DMS114 treated with DMSO at 0.1 percent for 48 hours (cell line): Measurements from ENCODE around the gene CACNA2D3.

Source experiments
- DNase-seq: peaks from one replicate; lab custom pipeline; 2025; ENCODE audit not compliant: unreplicated experiment; lab: John Stamatoyannopoulos, UW

CACNA2D3 gene

GRCh38 chr3:54213907-54214306, 91.6 kb downstream of the CACNA2D3 start:
- no peak for DNase-seq

GRCh38 chr3:54214845-54215244, 92.5 kb downstream of the CACNA2D3 start:
- DNase-seq = no peak

- no peak for DNase-seq
Measured at GRCh38 chr3:54215521-54215920, 93.2 kb downstream of the CACNA2D3 start.

- DNase-seq = no peak
Measured at GRCh38 chr3:54217828-54218227, 95.5 kb downstream of the CACNA2D3 start.

DNA sequence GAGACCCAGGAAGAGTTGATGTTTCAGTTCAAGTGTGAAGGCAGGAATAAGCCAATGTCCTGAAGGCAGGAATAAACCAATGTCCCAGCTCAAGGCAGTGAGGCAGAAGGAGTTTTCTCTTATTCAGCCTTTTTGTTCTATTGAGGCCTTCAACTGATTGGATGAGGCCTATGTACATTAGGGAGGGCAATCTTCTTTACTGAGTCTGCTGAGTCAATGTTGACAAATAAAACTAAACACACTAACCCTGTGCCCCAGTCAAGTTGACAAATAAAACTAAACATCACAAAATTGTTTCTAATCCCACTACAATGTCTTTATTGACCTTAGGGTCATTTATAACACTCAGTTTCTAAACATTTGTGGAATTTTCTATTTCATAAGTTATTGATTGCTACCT, 100.0 kb downstream of the CACNA2D3 start:
- DNase-seq = no peak

DNA sequence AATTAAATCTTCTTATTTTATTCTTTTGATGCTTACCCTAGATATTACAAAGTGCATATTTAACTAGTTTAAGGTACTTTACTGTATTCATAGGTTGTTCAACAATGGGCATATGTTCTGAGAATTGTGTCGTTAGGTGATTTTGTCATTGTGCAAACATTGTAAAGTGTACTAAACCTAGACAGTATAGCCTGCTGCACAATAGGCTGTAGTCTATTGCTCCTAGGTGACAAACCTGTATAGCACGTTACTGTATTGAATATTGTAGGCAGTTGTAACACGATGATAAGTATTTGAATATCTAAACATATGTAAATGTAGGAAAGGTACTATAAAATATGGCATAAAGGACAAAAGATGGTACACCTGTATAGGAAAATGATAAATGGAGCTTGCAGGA, 100.7 kb downstream of the CACNA2D3 start:
- DNase-seq = no peak

- no peak for DNase-seq
Measured at GRCh38 chr3:54225841-54226528, 103.6 kb downstream of the CACNA2D3 start.

- no peak for DNase-seq
Measured at GRCh38 chr3:54228806-54229205, 106.5 kb downstream of the CACNA2D3 start.

DNA sequence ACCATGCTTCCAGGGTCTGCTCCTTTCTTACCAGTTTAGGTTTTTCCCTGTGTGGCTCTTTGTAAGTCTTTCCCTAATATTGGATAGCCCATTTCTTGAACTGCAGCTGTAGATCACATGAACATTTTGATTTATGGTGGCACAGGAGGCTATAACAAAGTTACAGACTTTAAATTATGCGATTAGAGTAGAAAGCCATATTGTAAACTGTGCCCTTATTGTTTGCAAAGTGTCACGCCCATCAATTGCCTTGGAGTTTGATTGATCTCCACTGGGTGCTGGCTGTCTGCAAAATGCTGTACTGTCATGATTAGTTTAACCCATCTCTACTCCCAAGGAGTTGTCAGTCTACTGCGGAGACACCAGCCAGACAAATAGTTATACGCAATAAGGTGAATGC, 110.3 kb downstream of the CACNA2D3 start:
- no peak for DNase-seq

DNA sequence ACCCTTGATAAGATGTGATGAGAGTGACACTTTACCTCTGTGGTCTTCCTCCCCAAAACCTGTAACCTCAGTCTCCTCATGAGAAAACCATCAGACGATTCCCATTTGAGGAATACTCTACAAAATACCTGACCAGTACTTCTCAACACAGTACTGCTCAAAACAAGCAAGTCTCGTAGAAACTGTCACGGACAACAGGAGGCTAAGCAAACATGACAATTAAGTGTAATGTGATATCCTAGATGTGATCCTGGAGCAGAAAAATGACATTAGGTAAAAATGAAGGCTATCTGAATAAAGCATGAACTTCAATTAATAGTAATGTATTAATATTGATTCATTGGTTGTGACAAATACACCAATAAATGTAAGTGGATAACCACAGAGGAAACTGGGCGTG, 113.6 kb downstream of the CACNA2D3 start:
- no peak for DNase-seq

DNA sequence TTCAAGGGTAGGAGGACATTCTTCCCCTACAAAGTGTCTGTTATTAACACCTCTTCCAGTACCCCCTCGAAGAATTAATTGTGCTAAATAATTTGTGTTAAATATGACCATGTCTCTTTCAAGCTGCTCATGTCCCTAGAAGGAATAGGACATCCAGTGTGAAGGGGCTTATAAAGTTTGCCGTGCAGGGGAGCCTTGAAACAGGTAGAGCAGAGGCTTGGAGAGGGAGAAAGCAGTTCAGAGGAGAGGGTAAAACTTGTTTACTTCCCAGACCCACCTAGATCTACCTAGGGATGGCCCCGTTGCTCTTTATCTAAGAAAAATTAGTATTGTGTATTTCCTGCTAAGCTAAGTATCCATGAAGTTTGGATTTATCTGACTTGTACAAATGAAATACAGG, 114.8 kb downstream of the CACNA2D3 start:
- DNase-seq = no peak

DNA sequence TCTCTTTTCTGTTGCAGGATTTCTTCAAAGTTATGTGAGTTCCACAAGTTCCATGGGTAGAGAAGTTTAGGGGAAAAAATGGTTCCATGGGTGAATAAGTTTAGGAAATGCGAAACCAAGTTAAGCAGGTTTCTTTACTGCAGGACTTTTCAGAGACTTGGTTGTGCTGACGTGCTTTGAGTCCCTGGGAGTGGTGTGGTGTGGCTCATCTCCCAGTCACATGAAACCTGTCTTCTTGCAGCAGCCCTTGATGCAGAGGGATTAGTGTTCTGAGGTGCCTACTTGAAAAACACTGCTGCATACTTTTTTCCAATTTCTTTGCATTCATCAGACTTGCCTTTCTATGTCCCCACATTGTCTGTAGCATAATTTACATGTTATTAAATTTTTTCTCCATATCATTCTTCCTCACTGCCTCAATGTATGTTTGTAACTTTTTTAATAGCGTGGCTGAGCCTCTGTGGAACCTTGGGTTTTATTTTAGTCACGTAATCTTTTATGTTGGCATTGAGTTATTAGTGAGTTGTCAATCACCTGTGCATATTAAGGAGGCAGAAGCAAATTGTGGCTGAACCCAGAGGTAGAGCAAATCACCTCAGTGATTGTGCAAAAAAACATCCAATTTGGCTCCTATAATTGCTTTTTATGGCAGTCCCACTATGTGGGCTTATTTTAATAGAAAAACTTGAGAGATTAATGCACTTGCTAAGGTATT, 115.6 kb downstream of the CACNA2D3 start:
- no peak for DNase-seq

DNA sequence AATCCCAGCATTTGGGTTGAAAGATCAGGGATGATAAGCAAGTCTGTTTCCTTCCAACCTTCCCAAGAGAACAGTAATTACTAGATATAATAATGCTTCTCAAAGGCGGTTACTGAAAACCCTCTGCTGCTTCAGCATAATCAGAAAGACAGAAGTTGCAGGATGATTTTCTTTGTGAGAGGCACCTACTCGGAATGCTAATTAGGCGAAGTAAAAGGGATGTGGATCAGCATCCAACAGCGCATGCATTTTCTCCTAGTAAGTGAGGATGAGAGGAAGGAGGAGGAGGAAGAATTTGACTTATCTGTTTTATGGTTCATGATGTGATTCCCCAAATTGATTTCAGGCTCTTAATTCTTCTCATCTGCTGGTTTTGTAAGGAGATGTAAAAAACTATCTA, 118.0 kb downstream of the CACNA2D3 start:
- DNase-seq = no peak

DNA sequence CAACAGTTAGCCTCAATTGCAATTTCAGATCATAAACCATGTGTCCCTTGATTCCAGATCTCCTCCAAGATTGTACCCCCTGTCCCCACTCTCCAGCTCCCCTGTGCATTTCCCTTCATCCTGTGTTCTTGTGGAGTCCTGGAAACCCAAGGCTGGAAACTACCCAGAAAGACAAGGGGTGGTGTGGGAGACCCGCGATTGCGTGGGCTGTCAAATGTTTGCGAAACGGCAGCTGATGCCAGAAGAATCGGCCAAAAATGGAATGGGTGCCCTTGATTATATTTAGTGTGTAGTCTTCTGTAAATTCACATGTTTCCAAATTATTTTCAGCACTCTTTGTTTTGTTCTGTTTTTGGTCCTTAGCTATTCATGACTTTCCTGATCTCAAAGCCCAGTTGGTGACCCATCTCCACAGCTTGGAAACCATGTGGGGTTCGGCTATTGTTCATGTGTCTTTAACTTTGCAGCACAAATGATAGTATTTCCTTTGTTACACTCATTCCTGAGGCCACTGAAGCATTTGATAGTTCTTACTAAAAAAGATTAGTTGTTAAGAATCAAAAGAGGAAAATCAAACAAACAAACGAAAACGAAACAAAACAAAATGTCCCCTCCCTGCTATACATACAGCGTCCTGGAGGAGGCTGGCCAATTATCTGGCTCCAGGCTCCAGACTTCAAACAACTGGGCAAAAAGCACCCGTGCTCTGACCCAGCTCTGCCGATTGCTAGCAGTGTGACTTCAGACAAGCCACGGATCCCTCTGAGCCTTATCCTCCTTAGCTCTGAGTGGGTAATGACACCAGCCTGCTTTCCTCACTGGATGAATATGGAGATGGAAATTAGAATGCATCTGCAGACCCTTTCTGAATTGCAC, 120.9 kb downstream of the CACNA2D3 start:
- DNase-seq = peak; percentile 54

- DNase-seq = no peak
Measured at GRCh38 chr3:54243960-54244682, 121.8 kb downstream of the CACNA2D3 start.

DNA sequence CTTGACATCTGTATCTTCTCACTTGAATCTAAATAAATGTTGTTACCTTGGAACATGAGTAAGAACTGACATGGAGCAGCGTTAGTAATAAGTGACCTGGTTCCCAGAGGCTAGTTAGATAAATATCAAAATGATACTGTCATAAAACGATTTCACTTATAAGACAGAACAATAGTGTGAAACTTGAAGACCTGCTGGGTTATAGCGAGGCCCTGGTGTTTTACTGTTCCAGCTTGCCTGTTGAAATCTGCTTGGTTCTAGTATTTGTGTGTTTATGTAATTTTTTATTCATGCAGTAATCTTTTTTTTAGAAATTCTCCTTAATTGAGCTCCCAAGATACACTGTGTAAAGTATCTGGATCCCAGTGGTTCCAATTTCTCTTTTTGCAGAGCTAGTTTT, 129.4 kb downstream of the CACNA2D3 start:
- no peak for DNase-seq

DNA sequence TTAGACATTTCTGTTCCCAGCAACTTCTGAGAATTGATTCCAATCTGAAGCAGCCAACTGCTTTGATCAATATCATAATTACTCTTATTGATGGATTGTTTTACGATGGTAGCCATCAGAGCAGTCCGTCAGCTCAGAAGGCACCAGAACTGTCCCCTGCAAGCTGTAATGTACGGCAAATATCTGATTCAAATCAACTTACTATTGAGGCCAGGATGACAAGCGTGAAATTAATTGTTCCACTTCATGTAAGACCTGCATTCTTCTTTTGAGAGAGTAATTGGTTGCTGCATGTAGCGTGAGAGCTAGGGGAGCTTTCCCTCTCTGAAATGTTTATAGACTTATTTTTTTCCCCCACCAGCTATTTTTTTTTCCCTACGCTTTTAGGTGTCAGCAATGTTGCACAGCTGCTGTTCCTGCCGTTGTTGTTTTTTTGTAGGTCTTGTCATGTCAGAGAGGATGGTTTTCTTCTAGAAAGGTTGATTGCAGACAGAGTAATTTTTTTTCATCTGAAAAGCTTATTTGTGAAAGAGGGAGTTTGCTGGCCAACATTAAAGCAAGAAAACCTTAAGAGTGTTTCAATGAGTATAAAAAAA, 134.9 kb downstream of the CACNA2D3 start:
- no peak for DNase-seq

GRCh38 chr3:54259636-54260035, 137.3 kb downstream of the CACNA2D3 start:
- DNase-seq = no peak

DNA sequence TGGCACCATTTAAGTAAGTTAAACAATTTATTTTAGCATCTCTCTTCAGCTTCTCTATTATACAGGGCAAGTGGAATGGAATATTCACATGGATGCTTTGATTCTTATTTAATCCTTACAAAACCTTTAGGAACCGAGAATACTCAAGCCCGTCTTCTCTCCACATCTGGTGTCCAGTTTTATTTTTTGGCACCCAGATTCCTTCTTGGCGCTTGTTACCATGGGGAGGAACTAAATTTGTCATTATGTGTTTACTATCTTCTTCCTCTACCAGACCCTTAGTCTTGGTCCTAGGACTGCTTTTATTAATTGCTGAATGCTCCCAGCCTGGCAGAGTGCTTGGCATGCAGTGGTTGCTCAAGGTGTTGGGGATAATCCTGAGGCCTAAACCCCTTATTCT, 138.8 kb downstream of the CACNA2D3 start:
- DNase-seq = no peak

- no peak for DNase-seq
Measured at GRCh38 chr3:54262541-54262940, 140.2 kb downstream of the CACNA2D3 start.

DNA sequence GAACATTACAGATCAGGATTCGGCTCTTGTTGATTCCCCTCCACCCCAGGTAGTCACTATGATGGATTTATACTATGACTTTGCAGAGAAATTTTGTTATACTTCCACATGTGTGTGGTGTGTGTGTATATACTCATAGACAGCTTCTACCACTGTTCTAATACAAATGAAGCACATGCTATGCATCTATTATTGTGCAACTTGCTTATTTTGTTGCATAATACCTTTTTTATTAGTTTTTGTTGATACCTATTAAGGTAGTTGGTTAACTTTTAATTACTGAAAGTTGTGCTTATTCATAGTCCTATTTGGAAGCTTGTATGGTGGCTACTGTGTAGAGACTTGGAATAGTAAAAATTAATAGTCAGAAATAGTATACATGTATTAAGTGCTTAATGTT, 140.6 kb downstream of the CACNA2D3 start:
- no peak for DNase-seq
